Measurements from ENCODE around the gene KLLN. TPM values are rescaled to one million over a fixed set of nuclear protein-coding genes. Genes with fewer than 3 reads are reported as not detected.
A peak's percentile ranks its signal among the peaks of the same experiment; 100 is the strongest.

Gene KLLN
- total and polyA plus RNA-seq, 2 of the 8 experiments (the other 6 are each of a cell fraction or from before 2014, with no cell fraction given), result 0.24 to 0.73 TPM

DNA sequence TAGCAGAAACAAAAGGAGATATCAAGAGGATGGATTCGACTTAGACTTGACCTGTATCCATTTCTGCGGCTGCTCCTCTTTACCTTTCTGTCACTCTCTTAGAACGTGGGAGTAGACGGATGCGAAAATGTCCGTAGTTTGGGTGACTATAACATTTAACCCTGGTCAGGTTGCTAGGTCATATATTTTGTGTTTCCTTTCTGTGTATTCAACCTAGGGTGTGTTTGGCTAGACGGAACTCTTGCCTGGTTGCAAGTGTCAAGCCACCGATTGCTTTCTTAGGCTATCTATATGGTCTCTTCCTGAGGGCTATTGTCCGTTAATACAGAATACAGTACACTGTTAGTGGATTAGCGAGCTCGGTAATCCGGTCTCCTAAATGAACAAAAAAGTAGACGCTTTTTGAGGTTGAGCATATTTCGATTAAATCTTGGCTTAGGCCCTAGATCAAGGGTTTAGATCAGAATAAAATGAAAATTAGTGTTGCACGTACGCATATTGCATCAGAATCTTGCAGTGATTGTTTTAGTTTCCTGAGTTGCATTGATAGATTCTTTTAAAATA, 1.2 kb upstream of the KLLN start:
- ChIA-PET CTCF (ENCODE audit: partially characterized antibody) (no interaction called here), POLR2A (ENCODE audit: partially characterized antibody) (interaction anchor here (1.5 to 4.4 kb wide), 6 partner anchors 8 to 83 kb away, joined by 3 to 24 read pairs (median 10); no protein-coding TSS in a partner anchor)
- peak overlapping the region; percentile 72 to 78 for H3K4me2 ChIP-seq (ENCODE audit: insufficient read depth in 1 of 2, low read depth in 2 of 2, low read length in 2 of 2)
- no peak overlapping the region for H3K27ac ChIP-seq (ENCODE audit: low read depth, low read length)
- no peak overlapping the region for H3K56ac ChIP-seq (replicated peaks; ENCODE audit: insufficient read length, low read depth, low read length)
- no peak overlapping the region for H2BK15ac ChIP-seq (ENCODE audit: low read length)
- H3K4me1 ChIP-seq (replicated peaks in 1 of 4; ENCODE audit: control insufficient read depth in 3 of 4, insufficient read depth in 4 of 4, low read length in 3 of 4), result peaks cover 0 to 6% (median 1%) of the 10 kb centered on the region in 4 experiments; a peak in 4 of 7 replicates
- H4K5ac ChIP-seq (ENCODE audit: insufficient read length, low read depth, low read length), result no peak overlapping the region
- H3K79me2 ChIP-seq (ENCODE audit: control insufficient read depth in 1 of 2, insufficient read depth in 2 of 2, low read length in 2 of 2), result peaks cover 23 to 55% of the 10 kb centered on the region in 2 experiments
- WGBS, 2 experiments (ENCODE audit: extremely low coverage in 1 of 2, insufficient coverage in 1 of 2, insufficient read length in 1 of 2, insufficient replicate concordance in 2 of 2, low coverage in 1 of 2, low lambda C conversion rate in 2 of 2, missing lambda C conversion rate in 1 of 2), result 3% methylated on average over 16 of the region's 16 CpGs; no CpG with 5 or more reads in 1 of the 2 experiments
- TF ChIP-seq POLR2AphosphoS5 (IDR thresholded peaks at IDR 0.05; ENCODE audit: low read depth, low read length) (no peak), SAP30 (IDR thresholded peaks at IDR 0.05; ENCODE audit: insufficient read depth, insufficient replicate concordance, low read length) (peak; percentile 50), BRCA1 (IDR thresholded peaks at IDR 0.05; ENCODE audit: low read depth, low read length) (no peak), KDM4A (IDR thresholded peaks at IDR 0.05; ENCODE audit: low read depth, low read length, severe bottlenecking) (no peak), PHF8 (conservative IDR thresholded peaks at IDR 0.05; ENCODE audit: low read depth, low read length) (no peak), ATF2 (IDR thresholded peaks at IDR 0.05; ENCODE audit: low read length) (no peak)
- no peaks in the 10 kb centered on the region for H3K9me3 ChIP-seq (ENCODE audit: insufficient read depth in 2 of 2, low read depth in 1 of 2, low read length in 1 of 2)
- no peak overlapping the region for H4K8ac ChIP-seq (ENCODE audit: extremely low read depth, insufficient read depth, low read length)
- H4K20me1 ChIP-seq (replicated peaks in 1 of 2; ENCODE audit: control insufficient read depth in 1 of 2, insufficient read depth in 2 of 2, low read length in 2 of 2), result peaks cover 11 to 17% of the 10 kb centered on the region in 2 experiments
- DNase-seq (ENCODE audit: low read depth in 1 of 2, low spot score in 2 of 2) (no peak), FAIRE-seq (no peak)
- no peak overlapping the region for H4K91ac ChIP-seq (replicated peaks; ENCODE audit: insufficient read length, low read length)
- H2BK20ac ChIP-seq (ENCODE audit: low read length), result no peak overlapping the region
- H3K4ac ChIP-seq (replicated peaks; ENCODE audit: insufficient read length, low read depth, low read length), result no peak overlapping the region
- H3K23me2 ChIP-seq (ENCODE audit: low read depth, low read length), result peaks cover 24% of the 10 kb centered on the region
- no peaks in the 10 kb centered on the region for H3K79me1 ChIP-seq (ENCODE audit: low read depth, low read length)
- peak overlapping the region; percentile 83 to 94 (median 86) for H3K4me3 ChIP-seq (ENCODE audit: extremely low read depth in 1 of 4, insufficient read depth in 2 of 4, low read depth in 3 of 4, low read length in 4 of 4)
- peak overlapping the region; percentile 22 to 47 (median 36); a peak in 5 of 7 replicates for H3K9ac ChIP-seq (replicated peaks in 1 of 4; ENCODE audit: extremely low read depth in 1 of 4, low read depth in 3 of 4, low read length in 3 of 4)
- no peak overlapping the region for H2AK5ac ChIP-seq (ENCODE audit: low read depth, low read length)
- no peaks in the 10 kb centered on the region for H3K27me3 ChIP-seq (replicated peaks in 1 of 4; ENCODE audit: control insufficient read depth in 3 of 4, extremely low read depth in 1 of 4, insufficient read depth in 3 of 4, low read length in 3 of 4)
- H2AFZ ChIP-seq (ENCODE audit: low read length), result no peak overlapping the region
- no peaks in the 10 kb centered on the region; a peak in 1 of 8 replicates for H3K36me3 ChIP-seq (ENCODE audit: control insufficient read depth in 2 of 4, insufficient read depth in 4 of 4, low read length in 3 of 4)
- H2BK5ac ChIP-seq (ENCODE audit: low read depth, low read length), result no peak overlapping the region
- no peak overlapping the region for H2BK120ac ChIP-seq (replicated peaks; ENCODE audit: low read depth, low read length)
- no peak overlapping the region for H3K14ac ChIP-seq (ENCODE audit: insufficient read length)
- H3K23ac ChIP-seq (ENCODE audit: insufficient read length), result no peak overlapping the region
- H2BK12ac ChIP-seq (ENCODE audit: low read depth, low read length), result no peak overlapping the region
- H3K18ac ChIP-seq (ENCODE audit: extremely low read depth, low read length), result no peak overlapping the region
